BLaER1 (cell line): ENCODE data around the gene GRK5.

Experiments
- H3K27ac ChIP-seq: shearing (Covaris generic); formaldehyde crosslinking; 2 replicates; pipeline ENCODE4 v1.8.1; 2022
- H3K27me3 ChIP-seq: shearing (Covaris generic); formaldehyde crosslinking; 2 replicates; pipeline ENCODE4 v1.8.1; 2022
- H3K36me3 ChIP-seq: shearing (Covaris generic); formaldehyde crosslinking; 2 replicates; pipeline ENCODE4 v1.8.1; 2022
- H3K4me1 ChIP-seq: shearing (Covaris generic); formaldehyde crosslinking; 2 replicates; pipeline ENCODE4 v1.8.1; 2022
- H3K4me2 ChIP-seq: shearing (Covaris generic); formaldehyde crosslinking; 2 replicates; pipeline ENCODE4 v1.8.1; 2022
- H3K4me3 ChIP-seq: shearing (Covaris generic); formaldehyde crosslinking; 2 replicates; pipeline ENCODE4 v1.8.1; 2022
- H3K9ac ChIP-seq: shearing (Covaris generic); formaldehyde crosslinking; 2 replicates; pipeline ENCODE4 v1.8.1; 2022
- H3K9me3 ChIP-seq: shearing (Covaris generic); formaldehyde crosslinking; 2 replicates; pipeline ENCODE4 v1.8.1; 2022
- H4K20me1 ChIP-seq: shearing (Covaris generic); formaldehyde crosslinking; 2 replicates; pipeline ENCODE4 v1.8.1; 2022
- Cebpa-rat ChIP-seq: shearing (Covaris generic); IDR thresholded peaks from 2 replicates; pipeline ENCODE4 v1.8.1; 2022

GRK5 gene

DNA sequence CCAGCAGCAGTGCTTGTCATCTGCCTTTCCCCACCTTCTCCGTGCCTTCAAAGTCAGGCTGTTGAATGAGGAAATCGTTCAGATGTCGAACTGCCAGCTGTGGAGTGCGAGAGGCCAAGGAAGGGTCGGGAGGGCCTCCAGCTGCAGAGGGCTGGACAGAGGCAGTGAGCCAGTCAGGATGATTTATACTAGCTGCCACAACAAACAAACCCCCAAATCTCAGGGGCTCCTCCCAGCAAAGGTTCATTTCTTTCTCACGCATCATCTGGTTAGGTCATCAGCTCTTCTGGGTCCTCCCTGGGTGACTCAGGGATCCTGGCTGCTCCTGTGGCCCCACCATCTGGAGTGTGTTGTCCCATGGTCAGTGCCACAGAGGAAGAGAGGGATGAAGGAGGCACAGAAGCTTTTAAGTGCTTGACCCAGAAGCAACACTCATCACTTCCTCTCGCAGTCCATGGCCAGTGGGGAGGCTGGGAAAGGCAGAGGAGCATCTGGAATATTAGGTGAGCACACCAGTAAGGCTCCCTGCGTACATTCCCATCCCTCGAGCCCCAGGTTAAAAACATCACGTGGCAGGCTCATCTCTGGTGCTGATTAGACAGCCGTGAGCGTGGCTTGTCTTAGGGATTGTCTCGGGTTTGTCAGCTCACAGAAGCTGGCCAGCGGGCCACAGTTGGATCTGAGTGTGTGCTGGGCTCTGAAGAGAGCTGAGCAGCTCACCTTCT is 194.5 kb downstream of the GRK5 start:
- no peaks in the 10 kb centered on the region for H3K9me3 ChIP-seq
- H3K4me2 ChIP-seq = peak overlapping the region; percentile 58
- no peaks in the 10 kb centered on the region for H3K36me3 ChIP-seq
- peaks cover 34% of the 10 kb centered on the region for H3K4me1 ChIP-seq
- H3K27me3 ChIP-seq = no peaks in the 10 kb centered on the region
- TF ChIP-seq Cebpa-rat = no peak
- H3K4me3 ChIP-seq = no peak overlapping the region
- H4K20me1 ChIP-seq = no peaks in the 10 kb centered on the region
- no peak overlapping the region for H3K27ac ChIP-seq
- H3K9ac ChIP-seq = no peak overlapping the region

DNA sequence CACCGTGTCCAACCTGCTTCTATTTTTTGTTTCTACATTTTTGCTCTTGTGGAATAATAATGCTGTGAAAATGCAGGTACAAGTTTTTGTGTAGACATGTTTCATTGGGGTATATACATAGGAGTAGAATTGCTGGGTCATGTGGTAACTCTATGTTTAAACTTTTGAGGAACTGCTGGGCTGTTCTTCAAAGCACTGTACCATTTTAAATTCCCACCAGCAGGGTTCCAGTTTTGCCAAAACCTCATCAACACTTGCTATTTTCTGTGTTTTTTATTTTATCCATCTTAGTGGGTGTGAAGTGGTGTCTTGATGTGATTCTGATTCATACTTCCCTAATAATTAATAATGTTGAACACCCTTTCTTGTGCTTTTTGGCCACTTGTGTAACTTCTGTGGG is 196.6 kb downstream of the GRK5 start:
- H4K20me1 ChIP-seq = no peaks in the 10 kb centered on the region
- H3K4me1 ChIP-seq = peaks cover 43% of the 10 kb centered on the region
- H3K9me3 ChIP-seq = no peaks in the 10 kb centered on the region
- no peak for TF ChIP-seq Cebpa-rat
- no peaks in the 10 kb centered on the region for H3K27me3 ChIP-seq
- no peak overlapping the region for H3K4me3 ChIP-seq
- H3K4me2 ChIP-seq = no peak overlapping the region
- H3K9ac ChIP-seq = no peak overlapping the region
- H3K36me3 ChIP-seq = no peaks in the 10 kb centered on the region
- no peak overlapping the region for H3K27ac ChIP-seq

DNA sequence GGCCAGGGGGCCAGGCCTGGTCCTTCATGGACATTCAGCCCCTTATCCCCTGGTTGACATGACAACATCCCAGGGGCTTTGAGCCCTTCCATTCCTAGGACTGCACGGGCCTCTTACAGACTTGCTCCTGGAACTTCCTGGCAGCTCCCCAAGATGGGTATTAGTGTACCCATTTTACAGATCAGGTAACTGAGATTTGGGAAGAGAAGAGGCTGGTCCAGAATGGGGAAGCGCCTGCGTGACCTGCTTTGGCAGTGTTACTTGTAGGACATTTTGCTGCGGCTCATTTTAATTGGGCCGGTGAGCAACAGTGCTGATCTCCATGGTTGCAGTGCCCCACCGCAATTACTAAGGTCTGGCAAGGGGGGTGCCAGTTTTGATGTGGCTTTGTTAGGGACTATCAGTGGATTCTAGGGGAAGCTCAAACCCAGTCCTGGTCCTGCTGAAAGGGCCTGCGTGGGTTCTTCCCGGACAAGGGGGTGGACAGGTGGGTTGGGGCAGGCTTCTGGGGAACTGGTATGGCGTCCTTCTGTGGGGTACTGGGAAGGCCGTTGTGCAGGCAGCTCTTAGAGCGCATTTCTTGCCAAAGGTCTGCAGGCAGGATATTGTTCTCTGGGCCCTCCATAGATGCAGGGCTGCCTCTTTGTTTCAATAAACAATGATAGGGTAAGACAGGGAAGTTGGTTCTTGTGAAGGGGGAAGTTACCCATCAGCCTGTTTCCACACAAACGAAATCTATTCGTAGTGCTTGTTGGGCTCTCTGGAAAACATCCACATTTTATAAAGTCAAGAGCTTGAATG is 197.5 kb downstream of the GRK5 start:
- H3K4me3 ChIP-seq = no peak overlapping the region
- H3K4me1 ChIP-seq = peaks cover 43% of the 10 kb centered on the region
- H3K4me2 ChIP-seq = no peak overlapping the region
- H3K9ac ChIP-seq = no peak overlapping the region
- no peaks in the 10 kb centered on the region for H3K36me3 ChIP-seq
- H3K27me3 ChIP-seq = no peaks in the 10 kb centered on the region
- no peak overlapping the region for H3K27ac ChIP-seq
- no peak for TF ChIP-seq Cebpa-rat
- H4K20me1 ChIP-seq = no peaks in the 10 kb centered on the region
- no peaks in the 10 kb centered on the region for H3K9me3 ChIP-seq

DNA sequence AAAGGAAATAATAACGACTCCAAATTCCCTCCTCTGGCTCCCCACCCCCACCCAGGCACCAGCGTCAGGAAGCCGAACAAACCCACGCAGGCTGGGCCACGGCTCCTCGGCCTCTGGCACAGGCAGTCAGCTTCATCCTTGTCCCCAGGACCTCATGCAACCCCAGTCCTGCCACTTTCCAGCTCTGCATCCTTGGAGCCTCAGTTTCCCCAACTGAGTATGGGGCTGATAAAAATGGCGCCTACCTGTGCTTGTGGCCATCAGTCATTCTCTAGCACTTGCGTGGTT is 198.1 kb downstream of the GRK5 start:
- no peak overlapping the region for H3K4me3 ChIP-seq
- no peak overlapping the region for H3K9ac ChIP-seq
- H3K9me3 ChIP-seq = no peaks in the 10 kb centered on the region
- no peak for TF ChIP-seq Cebpa-rat
- no peak overlapping the region for H3K27ac ChIP-seq
- H3K27me3 ChIP-seq = no peaks in the 10 kb centered on the region
- no peaks in the 10 kb centered on the region for H3K36me3 ChIP-seq
- H3K4me2 ChIP-seq = no peak overlapping the region
- no peaks in the 10 kb centered on the region for H4K20me1 ChIP-seq
- H3K4me1 ChIP-seq = peaks cover 43% of the 10 kb centered on the region

DNA sequence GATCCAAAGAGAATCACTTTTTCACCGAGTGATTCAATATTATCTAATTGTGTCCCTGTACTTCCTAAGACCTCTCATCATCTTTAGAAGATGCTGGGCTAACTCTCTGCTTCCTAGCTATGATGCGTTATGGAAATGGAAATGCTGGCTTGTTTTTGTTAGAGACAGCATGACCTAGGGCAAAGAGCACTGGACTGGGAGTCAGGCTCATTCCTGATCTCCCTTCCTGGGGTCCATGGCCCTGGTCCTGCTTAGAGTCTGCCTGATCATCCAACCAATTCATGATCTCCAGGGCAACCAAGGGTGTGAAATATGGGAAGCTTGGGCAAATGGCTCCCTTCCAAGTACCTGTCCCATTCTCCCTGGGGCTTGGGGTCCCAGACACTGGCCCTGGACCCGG is 198.8 kb downstream of the GRK5 start:
- H3K9me3 ChIP-seq = no peaks in the 10 kb centered on the region
- no peaks in the 10 kb centered on the region for H4K20me1 ChIP-seq
- no peaks in the 10 kb centered on the region for H3K27me3 ChIP-seq
- H3K36me3 ChIP-seq = no peaks in the 10 kb centered on the region
- TF ChIP-seq Cebpa-rat = no peak
- no peak overlapping the region for H3K4me3 ChIP-seq
- H3K27ac ChIP-seq = peak overlapping the region; percentile 62; the same call in 1 of the 2 replicates
- H3K9ac ChIP-seq = no peak overlapping the region
- peak overlapping the region; percentile 73 for H3K4me2 ChIP-seq
- peaks cover 37% of the 10 kb centered on the region for H3K4me1 ChIP-seq

DNA sequence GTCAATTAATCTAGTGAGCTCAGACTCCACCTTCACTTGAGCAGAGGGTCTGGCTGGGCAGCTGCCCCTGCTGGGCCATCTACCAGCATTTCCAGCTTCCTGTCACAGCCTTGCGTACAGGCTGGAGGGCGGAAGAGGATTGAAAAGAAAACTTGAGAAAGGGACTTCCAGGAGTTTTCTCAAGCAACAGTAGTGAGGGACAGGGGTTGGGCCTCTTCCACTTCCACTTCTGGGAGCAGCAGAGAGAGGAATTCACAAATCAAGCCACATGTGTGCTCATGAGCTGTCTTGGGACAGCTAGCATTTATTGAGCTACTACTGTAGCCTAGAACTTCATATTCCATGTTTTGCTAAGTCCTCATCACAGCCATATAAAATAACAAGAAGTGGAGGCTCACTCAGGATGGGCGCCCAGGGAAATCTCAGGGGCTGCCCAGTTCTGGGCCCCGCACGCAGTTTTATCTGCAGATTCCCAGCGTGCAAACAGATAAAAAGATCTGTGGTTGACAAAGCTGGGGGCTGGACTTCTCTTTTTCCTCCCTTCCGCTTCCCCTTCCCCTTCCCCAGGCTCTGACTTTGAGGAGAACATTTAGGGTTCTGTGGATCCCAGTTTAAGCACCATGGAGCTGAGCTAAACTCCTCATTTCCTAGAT is 199.4 kb downstream of the GRK5 start:
- Histone ChIP-seq H3K4me3 (no peak overlapping the region), H3K9ac (peak overlapping the region; percentile 30; the same call in 1 of the 2 replicates), H3K9me3 (no peaks in the 10 kb centered on the region), H3K27me3 (no peaks in the 10 kb centered on the region), H4K20me1 (no peaks in the 10 kb centered on the region), H3K36me3 (no peaks in the 10 kb centered on the region), H3K4me2 (peak overlapping the region; percentile 73), H3K27ac (peak overlapping the region; percentile 62), H3K4me1 (peaks cover 31% of the 10 kb centered on the region)
- TF ChIP-seq Cebpa-rat = no peak

DNA sequence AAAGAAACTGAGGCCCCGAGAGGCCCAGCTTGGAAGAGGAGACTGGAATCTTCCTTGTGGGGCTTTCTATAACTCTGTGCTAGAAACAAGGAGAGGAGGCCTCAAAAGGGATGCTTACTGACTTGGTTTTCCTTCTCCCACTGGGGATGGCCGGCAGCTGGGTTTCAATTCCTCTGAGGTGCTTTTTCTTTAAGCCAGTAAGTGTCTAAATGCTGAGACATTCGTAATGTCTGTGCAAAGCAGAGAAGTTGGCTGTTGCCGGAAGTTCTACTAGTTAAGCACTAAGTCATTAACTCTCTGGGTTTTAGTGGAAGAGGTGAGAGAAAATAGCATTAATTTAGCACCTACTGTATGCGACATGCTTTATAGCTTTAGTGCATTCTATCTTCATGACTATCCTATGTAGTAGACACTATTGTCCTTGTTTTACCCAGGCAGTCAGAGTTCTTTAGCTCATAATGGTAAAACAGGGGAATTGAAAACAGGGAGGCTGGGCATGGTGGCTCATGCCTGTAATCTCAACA is 199.9 kb downstream of the GRK5 start:
- Histone ChIP-seq H3K9ac (peak overlapping the region; percentile 30; the same call in 1 of the 2 replicates), H3K4me1 (peaks cover 28% of the 10 kb centered on the region), H3K27me3 (no peaks in the 10 kb centered on the region), H3K36me3 (no peaks in the 10 kb centered on the region), H3K4me3 (no peak overlapping the region), H3K4me2 (peak overlapping the region; percentile 73), H3K9me3 (no peaks in the 10 kb centered on the region), H3K27ac (peak overlapping the region; percentile 62), H4K20me1 (no peaks in the 10 kb centered on the region)
- no peak for TF ChIP-seq Cebpa-rat

DNA sequence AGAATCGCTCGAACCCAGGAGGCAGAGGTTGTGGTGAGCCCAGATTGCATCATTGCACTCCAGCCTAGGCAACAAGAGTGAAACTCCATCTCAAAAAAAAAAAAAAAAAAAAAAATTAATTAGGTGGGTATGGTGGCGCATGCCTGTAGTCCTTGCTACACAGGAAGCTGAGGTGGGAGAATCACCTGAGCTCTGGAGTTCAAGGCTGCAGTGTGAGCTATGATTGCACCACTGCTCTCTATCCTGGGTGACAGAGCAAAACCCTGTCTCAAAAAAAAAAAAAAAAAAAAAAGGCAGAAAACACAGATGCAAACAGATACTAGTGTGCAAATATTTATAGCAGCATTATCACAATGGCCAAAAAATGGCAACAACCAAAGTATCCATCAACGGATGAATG is 200.7 kb downstream of the GRK5 start:
- peaks cover 32% of the 10 kb centered on the region for H3K4me1 ChIP-seq
- H3K9ac ChIP-seq = no peak overlapping the region
- H4K20me1 ChIP-seq = no peaks in the 10 kb centered on the region
- no peak for TF ChIP-seq Cebpa-rat
- H3K4me3 ChIP-seq = no peak overlapping the region
- no peak overlapping the region for H3K4me2 ChIP-seq
- no peaks in the 10 kb centered on the region for H3K36me3 ChIP-seq
- H3K9me3 ChIP-seq = no peaks in the 10 kb centered on the region
- H3K27ac ChIP-seq = no peak overlapping the region
- H3K27me3 ChIP-seq = no peaks in the 10 kb centered on the region

DNA sequence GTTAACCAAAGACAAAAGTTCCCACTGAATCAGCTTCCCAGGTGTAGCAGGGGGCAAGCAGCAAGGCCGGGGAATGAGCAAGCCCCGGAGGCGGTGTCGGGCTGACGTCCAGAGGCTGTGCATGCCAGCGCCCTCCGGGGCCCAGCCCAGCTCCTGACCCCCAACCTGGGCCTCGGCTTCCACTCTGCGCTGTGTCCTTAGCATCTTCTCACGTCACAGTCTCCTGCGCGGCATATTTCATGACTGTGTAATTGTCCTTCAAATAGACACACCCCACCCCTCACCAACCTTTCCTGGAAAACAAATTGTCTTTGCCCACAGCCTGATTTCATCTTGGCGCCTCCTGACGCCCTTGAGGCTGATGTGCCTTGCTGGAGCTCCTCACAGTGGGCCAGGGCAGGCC is 201.6 kb downstream of the GRK5 start:
- Histone ChIP-seq H3K4me3 (no peak overlapping the region), H3K36me3 (no peaks in the 10 kb centered on the region), H3K9me3 (no peaks in the 10 kb centered on the region), H3K27me3 (no peaks in the 10 kb centered on the region), H3K4me2 (no peak overlapping the region), H3K9ac (no peak overlapping the region), H3K27ac (no peak overlapping the region), H3K4me1 (peaks cover 41% of the 10 kb centered on the region), H4K20me1 (no peaks in the 10 kb centered on the region)
- no peak for TF ChIP-seq Cebpa-rat

DNA sequence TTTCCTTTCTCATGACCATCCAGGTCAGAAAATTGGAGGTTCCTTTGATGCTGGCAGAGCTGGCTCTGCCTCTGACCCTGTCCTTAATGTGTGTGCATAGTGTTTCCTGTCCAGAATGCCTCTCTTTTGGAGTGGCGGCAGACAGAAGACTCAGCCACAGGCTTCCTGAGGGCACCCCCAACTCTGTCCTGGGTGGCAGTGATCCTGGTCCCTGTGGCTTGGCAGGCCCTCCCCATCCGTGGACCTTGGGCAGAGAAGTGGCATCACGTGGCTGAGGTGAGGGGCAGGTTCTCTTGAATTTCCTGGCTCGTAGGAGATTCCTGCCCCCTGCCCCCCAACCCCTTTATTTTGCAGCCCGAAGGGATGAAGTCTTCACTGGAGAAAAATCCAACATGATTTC is 202.0 kb downstream of the GRK5 start:
- H3K27me3 ChIP-seq = no peaks in the 10 kb centered on the region
- no peak overlapping the region for H3K9ac ChIP-seq
- H3K27ac ChIP-seq = no peak overlapping the region
- no peaks in the 10 kb centered on the region for H3K9me3 ChIP-seq
- H3K36me3 ChIP-seq = no peaks in the 10 kb centered on the region
- no peak overlapping the region for H3K4me3 ChIP-seq
- no peaks in the 10 kb centered on the region for H4K20me1 ChIP-seq
- no peak overlapping the region for H3K4me2 ChIP-seq
- H3K4me1 ChIP-seq = peaks cover 45% of the 10 kb centered on the region
- TF ChIP-seq Cebpa-rat = no peak
